GM12801 (cell line): ENCODE data around the gene C1orf226.

ENCODE experiments used
- CTCF ChIP-seq: IDR thresholded peaks from one replicate; pipeline ENCODE4 v1.5.1; 2011; ENCODE audit warnings: control low read depth; ENCODE audit not compliant: insufficient read length; ENCODE audit errors: extremely low read depth

Gene C1orf226

GRCh38 chr1:162381941-162382750 lies 618 bp downstream of the C1orf226 start:
- no peak for TF ChIP-seq CTCF

DNA sequence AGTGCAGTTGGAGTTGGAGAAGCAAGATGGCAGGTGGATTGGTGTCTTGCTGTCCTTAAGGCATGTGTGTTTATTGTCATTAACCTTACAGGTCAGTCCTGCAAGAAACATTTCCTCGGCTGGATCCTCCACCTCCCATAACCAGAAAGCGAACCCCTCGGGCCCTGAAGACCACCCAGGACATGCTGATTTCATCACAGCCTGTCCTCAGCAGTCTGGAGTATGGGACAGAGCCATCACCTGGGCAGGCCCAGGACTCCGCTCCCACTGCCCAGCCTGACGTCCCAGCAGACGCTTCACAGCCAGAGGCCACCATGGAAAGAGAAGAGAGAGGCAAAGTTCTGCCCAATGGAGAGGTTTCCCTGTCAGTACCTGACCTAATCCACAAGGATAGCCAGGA lies 1.6 kb downstream of the C1orf226 start:
- no peak for TF ChIP-seq CTCF

DNA sequence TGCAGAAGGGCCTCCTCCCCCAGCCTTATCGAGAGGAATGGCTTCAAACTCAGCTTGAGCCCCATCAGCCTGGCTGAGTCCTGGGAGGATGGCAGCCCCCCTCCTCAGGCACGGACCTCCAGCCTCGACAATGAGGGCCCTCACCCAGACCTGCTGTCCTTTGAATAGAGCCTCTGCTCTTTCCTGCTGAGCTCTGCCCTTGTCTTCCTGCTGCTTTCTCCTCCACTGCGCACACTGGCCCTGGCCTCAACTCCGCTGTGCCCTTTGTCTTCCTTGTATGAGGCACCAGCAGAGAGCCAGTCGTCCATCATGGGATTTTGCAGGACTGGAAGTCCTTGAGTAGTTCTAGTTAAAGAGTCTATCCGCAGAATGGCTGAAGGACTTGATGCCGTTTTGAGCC lies 2.0 kb downstream of the C1orf226 start:
- no peak for TF ChIP-seq CTCF

GRCh38 chr1:162384116-162384515 lies 2.6 kb downstream of the C1orf226 start:
- TF ChIP-seq CTCF = no peak

- no peak for TF ChIP-seq CTCF
Measured at GRCh38 chr1:162384601-162385279, 3.2 kb downstream of the C1orf226 start.

GRCh38 chr1:162385280-162385623 lies 3.7 kb downstream of the C1orf226 start:
- TF ChIP-seq CTCF = no peak

DNA sequence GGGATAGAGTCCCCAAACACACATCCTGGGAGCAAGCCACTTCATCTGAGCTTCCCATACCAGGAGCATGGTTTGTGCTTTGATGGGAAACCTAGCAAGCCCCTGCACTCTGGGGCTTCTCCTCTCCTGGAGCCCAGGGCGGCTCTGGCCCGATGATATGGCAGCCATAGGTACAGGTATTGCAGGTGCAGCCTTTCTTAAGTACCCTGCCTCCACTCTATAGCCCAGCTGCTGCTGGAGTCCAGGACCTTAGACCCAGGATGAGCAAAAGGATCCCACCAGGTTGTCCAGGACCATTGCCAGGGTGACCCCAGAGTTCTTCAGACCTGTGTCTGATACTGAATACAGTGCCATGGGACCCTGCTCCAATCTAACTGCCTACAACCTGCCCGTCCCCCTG lies 4.2 kb downstream of the C1orf226 start:
- TF ChIP-seq CTCF = no peak
